ENCODE measurements around the gene PLS1. TPM values are rescaled to one million over a fixed set of nuclear protein-coding genes. Genes with fewer than 3 reads are reported as not detected.
"Not testable (repeated sequence)": the region's sequence is repeated elsewhere in the genome, so short reads cannot be mapped to it uniquely, and the experiment has no call there.

PLS1 gene, protein sequence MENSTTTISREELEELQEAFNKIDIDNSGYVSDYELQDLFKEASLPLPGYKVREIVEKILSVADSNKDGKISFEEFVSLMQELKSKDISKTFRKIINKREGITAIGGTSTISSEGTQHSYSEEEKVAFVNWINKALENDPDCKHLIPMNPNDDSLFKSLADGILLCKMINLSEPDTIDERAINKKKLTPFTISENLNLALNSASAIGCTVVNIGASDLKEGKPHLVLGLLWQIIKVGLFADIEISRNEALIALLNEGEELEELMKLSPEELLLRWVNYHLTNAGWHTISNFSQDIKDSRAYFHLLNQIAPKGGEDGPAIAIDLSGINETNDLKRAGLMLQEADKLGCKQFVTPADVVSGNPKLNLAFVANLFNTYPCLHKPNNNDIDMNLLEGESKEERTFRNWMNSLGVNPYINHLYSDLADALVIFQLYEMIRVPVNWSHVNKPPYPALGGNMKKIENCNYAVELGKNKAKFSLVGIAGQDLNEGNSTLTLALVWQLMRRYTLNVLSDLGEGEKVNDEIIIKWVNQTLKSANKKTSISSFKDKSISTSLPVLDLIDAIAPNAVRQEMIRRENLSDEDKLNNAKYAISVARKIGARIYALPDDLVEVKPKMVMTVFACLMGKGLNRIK
- total RNA-seq = 3.1 TPM

- peak; percentile 84 for DNase-seq
Observed at GRCh38 chr3:142595951-142596725, at the start of gene PLS1. PLS1 (plus strand) TSS chr3:142596393; CDS start chr3:142664238, 67,845 bp downstream.

DNA sequence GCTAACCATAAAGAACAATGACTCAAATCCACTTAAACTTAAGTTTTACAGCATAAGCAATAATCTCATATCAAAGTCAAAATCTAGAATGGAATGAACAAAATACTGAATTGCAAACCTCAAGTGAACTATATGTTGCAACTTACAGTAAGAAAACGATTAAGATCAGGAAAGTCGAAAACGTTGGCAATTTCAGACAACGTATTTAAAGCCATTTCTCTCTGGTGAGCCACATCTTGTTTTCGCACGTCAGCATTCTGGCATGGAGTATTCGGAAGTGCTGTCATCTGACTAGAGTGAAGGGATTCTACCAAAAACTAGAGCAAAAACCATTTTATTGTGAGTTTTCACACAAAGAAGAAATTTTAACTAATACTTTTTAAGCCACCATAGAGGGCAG is 46.2 kb upstream of the PLS1 start:
- no peak for DNase-seq

GRCh38 chr3:142552579-142552978 is 43.6 kb upstream of the PLS1 start:
- not testable (repeated sequence) for DNase-seq

DNA sequence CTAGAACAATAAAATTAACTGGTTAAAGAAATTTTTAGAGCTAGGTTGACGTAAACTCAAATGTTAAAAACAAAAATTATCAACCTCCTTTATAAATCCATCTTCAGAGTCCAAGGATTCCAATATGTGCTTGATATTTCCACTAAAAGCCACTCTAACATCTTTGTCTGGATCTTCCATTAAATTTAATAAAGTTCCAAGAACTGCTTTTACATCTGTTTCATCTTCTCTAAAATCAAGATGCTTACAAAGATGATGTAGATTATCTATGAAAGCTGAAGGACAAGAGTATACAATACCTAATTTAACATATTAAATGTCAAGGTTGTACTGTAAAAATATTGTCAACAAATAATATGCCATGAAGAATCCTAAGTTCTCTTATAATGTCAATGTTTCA is 42.5 kb upstream of the PLS1 start:
- no peak for DNase-seq

DNA sequence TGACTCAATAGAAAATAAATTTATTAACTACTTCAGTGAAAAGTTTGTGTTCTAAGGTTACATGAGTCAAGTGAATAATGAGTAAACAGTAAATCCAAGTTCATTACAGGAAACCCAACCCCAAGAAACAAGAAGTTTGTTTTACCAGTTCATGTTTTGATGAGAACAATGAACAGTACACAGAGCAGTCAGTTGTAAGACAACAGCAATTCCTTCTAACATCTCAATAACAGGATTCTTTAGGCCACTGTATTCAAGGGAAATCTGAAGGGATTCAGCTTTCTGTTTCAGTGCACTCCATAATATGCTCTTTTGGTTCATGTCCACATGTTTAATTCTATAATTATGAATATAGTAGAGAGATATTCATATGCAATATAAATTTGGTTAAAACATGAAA is 36.1 kb upstream of the PLS1 start:
- no peak for DNase-seq

DNA sequence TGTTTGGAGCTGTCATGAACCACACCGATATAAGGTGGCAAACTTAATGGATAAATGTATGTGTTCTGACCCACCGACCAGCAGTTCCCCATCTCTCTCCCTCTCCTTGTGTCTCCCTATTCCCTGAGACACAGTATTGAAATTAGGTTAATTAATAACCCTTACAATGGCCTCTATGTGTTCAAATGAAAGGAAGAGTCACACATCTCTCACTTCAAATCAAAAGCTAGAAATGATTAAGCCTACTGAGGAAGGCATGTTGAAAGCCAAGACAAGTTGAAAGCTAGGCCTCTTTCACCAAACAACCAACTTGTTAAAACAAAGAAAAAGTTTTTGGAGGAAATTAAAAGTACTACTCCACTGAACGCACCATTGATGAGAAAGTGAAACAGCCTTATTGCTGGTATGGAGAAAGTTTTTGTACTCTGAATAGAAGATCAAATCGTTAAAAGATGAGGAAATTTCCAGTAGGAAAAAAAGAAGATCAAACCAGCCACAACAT is 32.6 kb upstream of the PLS1 start:
- DNase-seq = no peak

DNA sequence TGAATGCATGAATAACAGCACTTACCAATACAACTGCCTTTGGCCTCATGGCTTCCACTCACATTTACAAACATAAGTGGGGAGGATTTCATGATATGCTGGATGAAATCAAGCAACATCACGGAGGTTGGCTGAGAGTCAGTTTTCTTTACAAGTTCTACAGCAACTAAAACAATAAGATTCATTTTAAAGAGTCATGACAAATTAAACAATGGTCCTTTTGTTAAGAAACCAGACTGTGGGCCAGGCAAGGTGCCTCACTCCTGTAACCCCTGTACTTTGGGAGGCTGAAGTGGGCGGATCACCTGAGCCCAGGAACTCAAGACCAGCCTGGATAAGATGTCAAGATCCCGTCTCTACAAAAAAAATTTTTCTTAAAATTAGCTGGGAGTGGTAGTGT is 30.1 kb upstream of the PLS1 start:
- DNase-seq = no peak

DNA sequence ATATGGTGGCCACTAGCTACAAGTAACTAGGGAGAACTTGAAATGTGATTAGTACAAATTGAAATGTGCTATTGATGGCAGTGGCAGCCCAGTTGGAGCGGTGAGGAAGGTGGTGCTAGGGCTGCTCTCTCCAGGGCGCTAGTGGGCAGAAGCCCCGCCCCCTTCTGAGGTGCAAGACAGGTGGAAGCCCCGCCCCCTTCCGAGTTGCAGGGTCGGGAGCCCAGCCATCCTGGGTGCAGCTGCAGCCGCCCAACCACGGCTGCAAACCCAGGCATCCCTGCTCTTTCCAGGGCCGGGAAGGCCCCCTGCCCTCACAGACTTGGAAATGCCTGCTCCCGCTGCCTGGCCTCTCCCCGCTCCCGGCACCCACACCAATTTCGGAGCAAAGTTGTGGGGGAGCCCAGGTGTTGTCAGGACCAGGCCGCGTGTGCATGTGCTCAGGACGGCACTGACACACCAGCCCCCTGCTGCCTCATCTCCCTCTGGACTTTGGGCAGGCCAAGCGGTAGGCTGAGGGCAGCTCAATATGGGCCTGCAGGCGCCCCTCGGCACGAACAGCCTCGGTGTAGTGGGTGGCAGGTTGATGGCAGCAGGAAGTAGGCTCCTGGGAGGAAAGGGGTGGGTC is 27.7 kb upstream of the PLS1 start:
- no peak for DNase-seq

DNA sequence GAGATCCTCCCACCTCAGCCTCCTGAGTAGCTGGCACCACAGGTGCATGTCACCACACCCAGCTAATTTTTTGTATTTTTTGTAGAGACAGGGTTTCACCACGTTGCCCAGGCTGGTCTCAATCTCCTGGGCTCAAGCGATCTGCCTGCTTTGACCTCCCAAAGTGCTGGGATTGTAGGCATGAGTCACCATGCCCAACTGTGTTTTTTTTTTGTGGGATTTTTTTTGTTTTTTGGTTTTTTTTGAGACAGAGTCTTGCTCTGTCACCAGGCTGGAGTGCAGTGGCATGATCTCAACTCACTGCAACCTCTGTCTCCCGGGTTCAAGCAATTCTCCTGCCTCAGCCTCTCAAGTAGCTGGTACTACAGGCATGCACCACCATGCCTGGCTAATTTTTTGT is 26.8 kb upstream of the PLS1 start:
- DNase-seq = not testable (repeated sequence)

DNA sequence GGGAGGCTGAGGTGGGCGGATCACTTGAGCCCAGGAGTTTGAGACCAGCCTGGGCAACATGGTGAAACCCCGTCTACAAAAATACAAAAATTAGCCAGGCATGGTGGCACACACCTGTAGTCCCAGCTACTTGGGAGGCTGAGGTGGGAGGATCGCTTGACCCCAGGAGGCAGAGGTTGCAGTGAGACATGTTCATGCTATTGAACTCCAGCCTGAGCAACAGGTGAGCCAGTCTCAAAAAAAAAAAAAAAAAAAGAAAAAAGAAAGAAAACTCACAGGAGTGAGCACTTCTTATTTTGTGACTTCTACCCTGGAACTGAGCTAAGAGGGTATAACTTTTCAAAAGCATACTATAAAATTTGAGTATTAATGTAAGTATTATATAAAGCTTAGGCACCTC is 22.0 kb upstream of the PLS1 start:
- DNase-seq = not testable (repeated sequence)

- no peak for DNase-seq
Observed at GRCh38 chr3:142574665-142575064, 21.5 kb upstream of the PLS1 start.

- no peak for DNase-seq
Observed at GRCh38 chr3:142576792-142577191, 19.4 kb upstream of the PLS1 start.

GRCh38 chr3:142577696-142578328 is 18.4 kb upstream of the PLS1 start:
- no peak for DNase-seq

GRCh38 chr3:142578329-142579223 is 17.6 kb upstream of the PLS1 start, which contains the start of gene ATR:
ATR (minus strand) TSS chr3:142578733; CDS start chr3:142578704, 29 bp downstream.
- peak; percentile 96 for DNase-seq

DNA sequence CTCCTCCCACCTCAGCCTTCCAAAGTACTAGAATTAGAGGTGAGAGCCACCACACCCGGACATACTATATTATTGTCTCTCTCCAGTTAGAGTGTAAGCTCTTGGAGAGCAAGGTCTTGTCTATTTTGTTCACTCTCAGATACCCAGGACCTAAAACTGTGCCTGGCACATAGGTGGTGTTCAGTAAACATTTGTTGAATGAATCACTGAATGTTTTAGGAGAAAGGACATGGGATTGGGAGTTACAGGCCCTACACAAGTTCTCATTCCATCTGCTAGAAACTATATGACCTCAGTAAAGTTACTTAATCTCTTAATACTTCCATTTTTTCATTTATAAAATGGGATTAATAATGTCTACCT is 16.2 kb upstream of the PLS1 start:
- no peak for DNase-seq

GRCh38 chr3:142581070-142581469 is 15.1 kb upstream of the PLS1 start:
- not testable (repeated sequence) for DNase-seq

DNA sequence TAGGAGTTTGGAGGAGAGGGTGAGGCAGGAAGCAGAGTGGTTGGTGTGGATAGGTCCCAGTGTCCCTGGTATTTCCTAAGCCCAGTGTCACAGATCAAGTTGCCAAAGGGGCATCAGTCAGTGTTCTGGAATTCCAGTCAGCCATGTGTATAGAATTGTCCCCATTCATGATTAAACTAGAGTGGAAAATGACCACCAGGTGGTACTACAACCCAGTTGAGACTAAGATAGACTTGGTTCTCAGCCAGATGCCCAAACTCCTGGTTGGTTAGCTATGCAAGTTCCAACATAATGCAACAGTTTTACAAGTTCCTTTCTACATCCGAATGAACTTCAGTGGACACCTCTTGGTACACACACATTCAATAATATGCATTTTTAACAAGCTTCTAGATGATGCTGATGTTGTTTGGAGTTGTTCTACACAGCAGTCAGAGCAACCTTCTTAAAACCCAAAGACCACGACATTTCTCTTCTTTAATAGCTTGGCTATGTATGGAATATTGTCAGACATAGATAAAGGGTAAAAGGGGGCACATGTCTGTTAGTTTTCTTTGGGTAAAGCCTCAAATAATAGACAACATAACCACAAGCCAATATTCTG is 9.3 kb upstream of the PLS1 start:
- peak; percentile 2 for DNase-seq

GRCh38 chr3:142588703-142589102 is 7.5 kb upstream of the PLS1 start:
- DNase-seq = no peak

DNA sequence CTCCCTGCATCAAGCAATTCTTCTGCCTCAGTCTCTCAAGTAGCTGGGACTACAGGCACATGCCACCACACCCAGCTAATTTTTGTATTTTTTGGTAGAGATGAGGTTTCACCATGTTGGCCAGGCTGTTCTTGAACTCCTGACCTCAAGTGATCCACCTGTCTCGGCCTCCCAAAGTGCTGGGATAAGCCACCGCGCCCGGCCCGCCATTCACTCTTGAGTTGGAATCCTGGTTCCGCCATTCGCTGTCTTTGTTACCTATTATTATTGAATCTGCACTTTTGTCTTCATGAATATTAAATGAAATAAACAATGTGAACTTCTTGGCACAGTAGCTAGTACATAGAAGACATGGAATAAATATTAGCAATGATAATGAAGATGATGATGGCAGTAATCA is 3.9 kb upstream of the PLS1 start:
- DNase-seq = not testable (repeated sequence)

- no peak for DNase-seq
Observed at GRCh38 chr3:142595141-142595540, 1.1 kb upstream of the PLS1 start.

GRCh38 chr3:142595581-142595950 is 627 bp upstream of the PLS1 start:
- no peak for DNase-seq
